Kidney epithelial cell (primary cell): Measurements from ENCODE around the gene AP5B1. TPM values are rescaled to one million over a fixed set of nuclear protein-coding genes. Genes with fewer than 3 reads are reported as not detected.
"Not testable (repeated sequence)": the region's sequence is repeated elsewhere in the genome, so short reads cannot be mapped to it uniquely, and the experiment has no call there.

Experiments
- DNase-seq: peaks from one replicate; pipeline ENCODE4 v3.0.0-alpha.2; 2010; ENCODE audit warnings: low read depth
- H3K27me3 ChIP-seq: 2 replicates; pipeline ENCODE4 v1.6.0; 2011; ENCODE audit warnings: low read length; ENCODE audit not compliant: control insufficient read depth, insufficient read depth
- H3K36me3 ChIP-seq: 2 replicates; pipeline ENCODE4 v1.5.1; 2011; ENCODE audit warnings: low read length; ENCODE audit not compliant: control insufficient read depth, insufficient read depth
- H3K4me3 ChIP-seq: 2 replicates; pipeline ENCODE4 v1.5.1; 2011; ENCODE audit warnings: low read depth, mild to moderate bottlenecking, control low read depth, low read length
- total RNA-seq: library from RNA; depleted of rRNA; stranded (reverse); fragments of >200 nt; gene quantifications from 2 replicates; pipeline ENCODE4 v1.2.3, GENCODE V29; 2015
- TF ChIP-seq, protein P1 (sequence below): IDR thresholded peaks from 2 replicates; pipeline ENCODE4 v1.5.1; 2011; ENCODE audit warnings: mild to moderate bottlenecking, moderate library complexity, low read length, control low read depth, inconsistent platforms; ENCODE audit not compliant: insufficient read depth, poor library complexity, severe bottlenecking

The AP5B1 gene
- total RNA-seq, 1 donor from 2014 or later: 21.7 TPM

GRCh38 chr11:65774525-65775306 lies 6.1 kb downstream of the AP5B1 start:
- TF ChIP-seq, protein P1, sequence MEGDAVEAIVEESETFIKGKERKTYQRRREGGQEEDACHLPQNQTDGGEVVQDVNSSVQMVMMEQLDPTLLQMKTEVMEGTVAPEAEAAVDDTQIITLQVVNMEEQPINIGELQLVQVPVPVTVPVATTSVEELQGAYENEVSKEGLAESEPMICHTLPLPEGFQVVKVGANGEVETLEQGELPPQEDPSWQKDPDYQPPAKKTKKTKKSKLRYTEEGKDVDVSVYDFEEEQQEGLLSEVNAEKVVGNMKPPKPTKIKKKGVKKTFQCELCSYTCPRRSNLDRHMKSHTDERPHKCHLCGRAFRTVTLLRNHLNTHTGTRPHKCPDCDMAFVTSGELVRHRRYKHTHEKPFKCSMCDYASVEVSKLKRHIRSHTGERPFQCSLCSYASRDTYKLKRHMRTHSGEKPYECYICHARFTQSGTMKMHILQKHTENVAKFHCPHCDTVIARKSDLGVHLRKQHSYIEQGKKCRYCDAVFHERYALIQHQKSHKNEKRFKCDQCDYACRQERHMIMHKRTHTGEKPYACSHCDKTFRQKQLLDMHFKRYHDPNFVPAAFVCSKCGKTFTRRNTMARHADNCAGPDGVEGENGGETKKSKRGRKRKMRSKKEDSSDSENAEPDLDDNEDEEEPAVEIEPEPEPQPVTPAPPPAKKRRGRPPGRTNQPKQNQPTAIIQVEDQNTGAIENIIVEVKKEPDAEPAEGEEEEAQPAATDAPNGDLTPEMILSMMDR: no peak
- Histone ChIP-seq H3K27me3 (no peaks in the 10 kb centered on the region), H3K36me3 (no peaks in the 10 kb centered on the region), H3K4me3 (no peak overlapping the region)
- DNase-seq: no peak

DNA sequence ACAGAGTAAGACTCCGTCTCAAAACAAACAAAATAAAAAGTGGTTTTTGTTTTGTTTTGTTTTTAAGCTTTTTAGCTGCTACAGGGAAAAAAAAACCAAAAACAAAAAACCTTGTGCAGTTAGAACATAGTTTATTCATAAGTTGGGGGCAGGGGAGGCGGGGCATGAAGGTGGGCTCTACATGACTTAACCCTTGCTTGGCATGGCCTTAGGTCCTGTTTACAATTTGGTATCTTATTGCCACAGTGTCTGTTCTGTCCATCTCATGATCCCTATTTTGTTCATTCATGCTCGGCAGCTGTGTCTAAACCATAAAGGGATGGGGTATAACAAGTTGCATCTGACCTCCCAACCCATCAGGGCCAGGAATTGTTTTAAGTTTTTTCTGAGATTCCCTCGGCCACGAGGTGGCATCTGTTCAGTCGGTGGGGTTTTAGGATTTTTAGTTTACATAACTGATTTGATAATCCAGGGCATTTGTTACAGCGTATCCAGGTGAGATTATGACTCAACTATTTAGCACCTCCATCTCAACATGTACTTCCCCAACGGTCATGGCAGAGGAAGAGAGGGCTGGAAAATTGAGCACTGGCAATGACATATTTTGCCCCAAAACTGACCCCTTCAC lies 6.9 kb downstream of the AP5B1 start:
- Histone ChIP-seq H3K36me3 (no peaks in the 10 kb centered on the region), H3K4me3 (no peak overlapping the region), H3K27me3 (no peaks in the 10 kb centered on the region)
- no peak for DNase-seq
- TF ChIP-seq, protein P1: no peak

- H3K36me3 ChIP-seq: no peaks in the 10 kb centered on the region
- DNase-seq: no peak
- H3K27me3 ChIP-seq: no peaks in the 10 kb centered on the region
- TF ChIP-seq, protein P1: no peak
- H3K4me3 ChIP-seq: no peak overlapping the region
Measured at GRCh38 chr11:65771589-65772112, 9.1 kb downstream of the AP5B1 start.

DNA sequence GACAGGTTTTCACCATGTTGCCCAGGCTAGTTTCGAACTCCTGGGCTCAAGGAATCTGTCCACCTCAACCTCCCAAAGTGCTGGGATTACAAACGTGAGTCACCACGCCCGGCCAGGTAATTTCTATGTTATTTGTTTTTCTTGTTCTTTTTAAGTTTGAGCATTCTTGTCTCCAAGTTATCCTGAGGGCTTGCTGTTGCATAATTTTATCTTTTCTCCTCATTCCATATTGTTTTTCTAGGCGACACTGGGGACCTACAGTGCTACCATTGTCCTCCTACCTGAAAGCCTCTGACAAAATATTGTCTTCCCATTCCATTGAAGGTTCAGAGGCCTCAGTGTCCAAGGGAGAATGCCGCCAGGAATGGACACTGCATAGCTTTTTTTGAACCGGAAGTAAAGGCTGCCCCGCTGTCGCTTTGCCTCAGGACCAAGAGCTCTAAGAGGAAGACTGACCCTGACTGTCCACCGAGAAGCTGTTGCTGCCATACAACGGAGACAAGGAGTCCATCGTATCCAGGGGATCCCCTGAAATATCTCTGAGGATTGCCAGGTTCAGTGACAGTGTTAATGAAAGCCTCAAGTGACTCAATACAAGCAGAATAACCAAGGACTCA lies 9.7 kb downstream of the AP5B1 start:
- TF ChIP-seq, protein P1: no peak
- H3K4me3 ChIP-seq: no peak overlapping the region
- no peak for DNase-seq
- no peaks in the 10 kb centered on the region for H3K27me3 ChIP-seq
- no peaks in the 10 kb centered on the region for H3K36me3 ChIP-seq

- DNase-seq, H3K36me3 ChIP-seq, H3K4me3 ChIP-seq, H3K27me3 ChIP-seq: not testable (repeated sequence)
Measured at GRCh38 chr11:65767806-65768205, 13.0 kb downstream of the AP5B1 start.

GRCh38 chr11:65767406-65767805 lies 13.4 kb downstream of the AP5B1 start:
- TF ChIP-seq, protein P1: no peak
- H3K27me3 ChIP-seq: no peaks in the 10 kb centered on the region
- DNase-seq: no peak
- H3K36me3 ChIP-seq: no peaks in the 10 kb centered on the region
- no peak overlapping the region for H3K4me3 ChIP-seq
